ENCODE results near the gene PODN.

Gene PODN

DNA sequence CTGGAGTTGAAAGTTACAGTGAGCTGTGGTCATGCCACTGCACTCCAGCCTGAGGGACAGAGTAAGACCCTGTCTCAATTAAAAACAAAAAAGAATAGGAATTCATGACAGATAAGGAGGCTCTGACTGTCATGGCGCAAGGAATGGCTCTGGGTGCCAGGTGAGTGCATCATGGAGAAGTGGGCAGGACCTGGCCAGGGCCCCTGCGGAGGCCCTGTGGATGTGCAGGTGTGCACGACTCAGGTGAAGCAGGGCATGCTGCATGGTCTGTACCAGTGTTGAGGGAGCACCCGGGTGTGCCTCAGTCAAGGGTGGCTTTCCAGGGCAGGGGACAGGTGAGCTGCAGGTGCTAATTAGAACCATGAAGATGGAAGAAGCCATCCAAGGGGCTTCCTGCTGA lies 66.4 kb downstream of the PODN start:
- Histone ChIP-seq H3K27ac (no peak overlapping the region), H3K4me2 (no peak overlapping the region), H3K79me2 (ENCODE audit: insufficient read depth, low read depth) (no peaks in the 10 kb centered on the region), H2AFZ (ENCODE audit: low read depth) (no peak overlapping the region), H3K27me3 (ENCODE audit: insufficient read depth, low read depth) (no peaks in the 10 kb centered on the region), H3K36me3 (ENCODE audit: insufficient read depth) (no peaks in the 10 kb centered on the region), H3K4me3 (IDR thresholded peaks at IDR 0.05; ENCODE audit: insufficient read depth, low read depth, low read length) (no peak overlapping the region), H3K9ac (no peak overlapping the region), H4K20me1 (ENCODE audit: insufficient read depth) (no peaks in the 10 kb centered on the region), H3K4me1 (ENCODE audit: low read depth, poor library complexity, severe bottlenecking) (no peaks in the 10 kb centered on the region)
- TF ChIP-seq CTCF (conservative IDR thresholded peaks at IDR 0.05; ENCODE audit: low read depth, low read length) = no peak

- Histone ChIP-seq H2AFZ (ENCODE audit: low read depth) (no peak overlapping the region), H3K27me3 (ENCODE audit: insufficient read depth, low read depth) (no peaks in the 10 kb centered on the region), H3K27ac (no peak overlapping the region), H3K4me3 (IDR thresholded peaks at IDR 0.05; ENCODE audit: insufficient read depth, low read depth, low read length) (no peak overlapping the region), H3K36me3 (ENCODE audit: insufficient read depth) (no peaks in the 10 kb centered on the region), H3K9ac (no peak overlapping the region), H3K4me2 (no peak overlapping the region), H3K79me2 (ENCODE audit: insufficient read depth, low read depth) (no peaks in the 10 kb centered on the region), H4K20me1 (ENCODE audit: insufficient read depth) (no peaks in the 10 kb centered on the region), H3K4me1 (ENCODE audit: low read depth, poor library complexity, severe bottlenecking) (no peaks in the 10 kb centered on the region)
- no peak for TF ChIP-seq CTCF (conservative IDR thresholded peaks at IDR 0.05; ENCODE audit: low read depth, low read length)
These were observed 68.0 kb downstream of the PODN start for GRCh38 chr1:53129891-53130597.

DNA sequence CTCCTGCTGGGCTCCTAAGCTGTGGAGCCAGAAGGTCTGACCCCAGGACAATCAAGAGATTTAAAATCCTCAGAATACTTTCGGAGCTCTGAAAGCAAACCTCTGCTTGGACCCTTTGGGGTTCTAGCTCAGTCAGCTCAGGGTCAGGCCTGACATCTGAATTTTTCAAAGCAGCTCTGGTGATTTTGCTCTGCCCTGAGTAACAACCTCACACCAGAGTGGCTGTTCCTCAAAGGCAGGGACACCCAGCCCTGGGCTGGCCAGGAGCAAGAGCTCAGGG lies 68.5 kb downstream of the PODN start:
- H3K36me3 ChIP-seq (ENCODE audit: insufficient read depth) = no peaks in the 10 kb centered on the region
- no peak overlapping the region for H3K4me2 ChIP-seq
- H4K20me1 ChIP-seq (ENCODE audit: insufficient read depth) = no peaks in the 10 kb centered on the region
- no peak overlapping the region for H2AFZ ChIP-seq (ENCODE audit: low read depth)
- H3K4me3 ChIP-seq (IDR thresholded peaks at IDR 0.05; ENCODE audit: insufficient read depth, low read depth, low read length) = no peak overlapping the region
- no peaks in the 10 kb centered on the region for H3K4me1 ChIP-seq (ENCODE audit: low read depth, poor library complexity, severe bottlenecking)
- no peaks in the 10 kb centered on the region for H3K27me3 ChIP-seq (ENCODE audit: insufficient read depth, low read depth)
- no peak overlapping the region for H3K27ac ChIP-seq
- no peaks in the 10 kb centered on the region for H3K79me2 ChIP-seq (ENCODE audit: insufficient read depth, low read depth)
- no peak overlapping the region for H3K9ac ChIP-seq
- TF ChIP-seq CTCF (conservative IDR thresholded peaks at IDR 0.05; ENCODE audit: low read depth, low read length) = no peak

- no peaks in the 10 kb centered on the region for H3K27me3 ChIP-seq (ENCODE audit: insufficient read depth, low read depth)
- H3K4me1 ChIP-seq (ENCODE audit: low read depth, poor library complexity, severe bottlenecking) = no peaks in the 10 kb centered on the region
- TF ChIP-seq CTCF (conservative IDR thresholded peaks at IDR 0.05; ENCODE audit: low read depth, low read length) = no peak
- H3K4me3 ChIP-seq (IDR thresholded peaks at IDR 0.05; ENCODE audit: insufficient read depth, low read depth, low read length) = no peak overlapping the region
- no peak overlapping the region for H3K27ac ChIP-seq
- no peaks in the 10 kb centered on the region for H3K36me3 ChIP-seq (ENCODE audit: insufficient read depth)
- H3K79me2 ChIP-seq (ENCODE audit: insufficient read depth, low read depth) = no peaks in the 10 kb centered on the region
- no peaks in the 10 kb centered on the region for H4K20me1 ChIP-seq (ENCODE audit: insufficient read depth)
- H2AFZ ChIP-seq (ENCODE audit: low read depth) = no peak overlapping the region
- no peak overlapping the region for H3K9ac ChIP-seq
- H3K4me2 ChIP-seq = no peak overlapping the region
These were observed 69.0 kb downstream of the PODN start for GRCh38 chr1:53130878-53131589.
